HL-60 (cell line): ENCODE results near the gene BAG5.

ENCODE experiments used
- DNase-seq, 2 experiments: peaks; one replicate each; pipeline ENCODE4 v3.0.0-alpha.2; 2010 to 2020; ENCODE audit warnings: low read depth in 1 of 2, low spot score in 1 of 2
- H3K27ac ChIP-seq: fragments of 250-450 bp; sonication (Bioruptor Pico); replicated peaks from 2 replicates; pipeline ENCODE4 v1.5.1; 2020; ENCODE audit warnings: mild to moderate bottlenecking, moderate library complexity
- H3K27me3 ChIP-seq: fragments of 250-450 bp; sonication (Bioruptor Pico); 2 replicates; pipeline ENCODE4 v1.5.1; 2021; ENCODE audit warnings: mild to moderate bottlenecking, moderate library complexity; ENCODE audit not compliant: insufficient read depth, poor library complexity, severe bottlenecking
- H3K4me3 ChIP-seq: replicated peaks from 2 replicates; pipeline ENCODE4 v1.5.1; 2011; ENCODE audit warnings: mild to moderate bottlenecking, control low read depth, low read length; ENCODE audit not compliant: insufficient read depth
- GABPA ChIP-seq: IDR thresholded peaks from 2 replicates; pipeline ENCODE4 v1.6.1; 2012; ENCODE audit warnings: low read depth
- POLR2AphosphoS5 ChIP-seq: IDR thresholded peaks from 2 replicates; pipeline ENCODE4 v1.6.1; 2012; ENCODE audit warnings: low read depth
- SPI1 ChIP-seq: IDR thresholded peaks from 2 replicates; pipeline ENCODE4 v1.6.1; 2012; ENCODE audit warnings: low read depth, mild to moderate bottlenecking, borderline replicate concordance
- TF ChIP-seq, protein P1 (sequence below): IDR thresholded peaks from 2 replicates; pipeline ENCODE4 v1.6.1; 2012; ENCODE audit warnings: low read depth; ENCODE audit not compliant: insufficient replicate concordance
- TF ChIP-seq, protein P2 (sequence below): IDR thresholded peaks from one replicate; pipeline ENCODE4 v1.5.1; 2011; ENCODE audit warnings: low read length, control low read depth, inconsistent platforms; ENCODE audit not compliant: insufficient read depth

Gene BAG5

DNA sequence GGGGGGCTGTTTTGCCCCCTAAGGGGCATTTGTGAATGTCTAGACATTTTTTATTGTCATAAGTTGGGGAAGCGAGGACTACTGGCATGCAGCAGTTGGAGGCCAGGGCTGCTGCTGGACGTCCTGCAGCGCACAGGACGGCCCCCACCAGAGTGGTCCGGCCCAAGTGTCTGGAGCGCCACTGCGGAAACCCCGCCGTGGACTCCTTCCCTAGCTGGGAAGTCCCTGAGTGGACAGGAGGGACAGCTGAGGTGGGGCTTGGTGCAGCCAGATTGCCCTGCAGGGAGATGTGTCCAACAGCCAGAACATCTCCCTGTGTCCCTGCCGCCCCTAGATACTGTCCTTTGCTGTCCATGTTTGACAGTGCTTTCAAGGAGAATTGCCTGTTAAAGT is 45.3 kb downstream of the BAG5 start:
- Histone ChIP-seq H3K4me3 (no peak overlapping the region), H3K27ac (no peak overlapping the region)

DNA sequence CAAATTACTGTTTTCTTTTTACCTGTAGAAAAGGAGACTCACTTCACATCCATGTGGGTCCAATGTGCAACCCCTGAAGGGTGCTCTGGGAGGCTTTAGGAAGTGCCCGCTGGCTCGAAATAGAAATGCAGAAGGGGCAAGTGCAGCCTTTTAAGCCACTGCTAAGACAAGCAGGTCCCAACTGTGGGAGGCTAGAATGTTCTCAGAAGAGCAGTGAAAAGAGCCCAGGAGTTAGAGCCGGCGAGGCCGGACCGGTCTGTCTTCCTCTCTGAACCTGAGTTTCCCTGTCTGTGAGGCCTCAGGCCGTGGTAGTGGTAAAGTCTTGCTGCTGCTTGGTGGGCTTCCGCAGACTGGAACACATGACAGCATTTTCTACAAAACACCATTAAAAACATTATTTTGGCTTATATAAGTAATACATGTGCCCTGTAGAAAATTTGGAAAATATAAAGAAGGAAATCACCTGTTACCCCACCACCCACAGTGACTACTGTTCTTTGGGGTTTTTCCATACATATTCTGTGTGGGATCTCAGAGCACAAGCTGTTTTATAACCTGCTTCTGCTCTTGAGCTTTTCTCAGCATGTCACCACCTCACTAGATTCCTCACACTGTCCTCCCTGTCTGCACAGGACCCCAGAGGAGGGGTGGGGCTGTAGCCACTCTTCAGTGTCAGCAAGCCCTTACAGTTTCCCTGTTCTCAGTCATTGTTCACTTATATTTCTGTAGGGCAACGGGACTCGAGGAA is 45.9 kb downstream of the BAG5 start:
- TF ChIP-seq SPI1 (no peak), GABPA (no peak), POLR2AphosphoS5 (no peak)
- TF ChIP-seq, protein P1, sequence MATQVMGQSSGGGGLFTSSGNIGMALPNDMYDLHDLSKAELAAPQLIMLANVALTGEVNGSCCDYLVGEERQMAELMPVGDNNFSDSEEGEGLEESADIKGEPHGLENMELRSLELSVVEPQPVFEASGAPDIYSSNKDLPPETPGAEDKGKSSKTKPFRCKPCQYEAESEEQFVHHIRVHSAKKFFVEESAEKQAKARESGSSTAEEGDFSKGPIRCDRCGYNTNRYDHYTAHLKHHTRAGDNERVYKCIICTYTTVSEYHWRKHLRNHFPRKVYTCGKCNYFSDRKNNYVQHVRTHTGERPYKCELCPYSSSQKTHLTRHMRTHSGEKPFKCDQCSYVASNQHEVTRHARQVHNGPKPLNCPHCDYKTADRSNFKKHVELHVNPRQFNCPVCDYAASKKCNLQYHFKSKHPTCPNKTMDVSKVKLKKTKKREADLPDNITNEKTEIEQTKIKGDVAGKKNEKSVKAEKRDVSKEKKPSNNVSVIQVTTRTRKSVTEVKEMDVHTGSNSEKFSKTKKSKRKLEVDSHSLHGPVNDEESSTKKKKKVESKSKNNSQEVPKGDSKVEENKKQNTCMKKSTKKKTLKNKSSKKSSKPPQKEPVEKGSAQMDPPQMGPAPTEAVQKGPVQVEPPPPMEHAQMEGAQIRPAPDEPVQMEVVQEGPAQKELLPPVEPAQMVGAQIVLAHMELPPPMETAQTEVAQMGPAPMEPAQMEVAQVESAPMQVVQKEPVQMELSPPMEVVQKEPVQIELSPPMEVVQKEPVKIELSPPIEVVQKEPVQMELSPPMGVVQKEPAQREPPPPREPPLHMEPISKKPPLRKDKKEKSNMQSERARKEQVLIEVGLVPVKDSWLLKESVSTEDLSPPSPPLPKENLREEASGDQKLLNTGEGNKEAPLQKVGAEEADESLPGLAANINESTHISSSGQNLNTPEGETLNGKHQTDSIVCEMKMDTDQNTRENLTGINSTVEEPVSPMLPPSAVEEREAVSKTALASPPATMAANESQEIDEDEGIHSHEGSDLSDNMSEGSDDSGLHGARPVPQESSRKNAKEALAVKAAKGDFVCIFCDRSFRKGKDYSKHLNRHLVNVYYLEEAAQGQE = no peak
- TF ChIP-seq, protein P2, sequence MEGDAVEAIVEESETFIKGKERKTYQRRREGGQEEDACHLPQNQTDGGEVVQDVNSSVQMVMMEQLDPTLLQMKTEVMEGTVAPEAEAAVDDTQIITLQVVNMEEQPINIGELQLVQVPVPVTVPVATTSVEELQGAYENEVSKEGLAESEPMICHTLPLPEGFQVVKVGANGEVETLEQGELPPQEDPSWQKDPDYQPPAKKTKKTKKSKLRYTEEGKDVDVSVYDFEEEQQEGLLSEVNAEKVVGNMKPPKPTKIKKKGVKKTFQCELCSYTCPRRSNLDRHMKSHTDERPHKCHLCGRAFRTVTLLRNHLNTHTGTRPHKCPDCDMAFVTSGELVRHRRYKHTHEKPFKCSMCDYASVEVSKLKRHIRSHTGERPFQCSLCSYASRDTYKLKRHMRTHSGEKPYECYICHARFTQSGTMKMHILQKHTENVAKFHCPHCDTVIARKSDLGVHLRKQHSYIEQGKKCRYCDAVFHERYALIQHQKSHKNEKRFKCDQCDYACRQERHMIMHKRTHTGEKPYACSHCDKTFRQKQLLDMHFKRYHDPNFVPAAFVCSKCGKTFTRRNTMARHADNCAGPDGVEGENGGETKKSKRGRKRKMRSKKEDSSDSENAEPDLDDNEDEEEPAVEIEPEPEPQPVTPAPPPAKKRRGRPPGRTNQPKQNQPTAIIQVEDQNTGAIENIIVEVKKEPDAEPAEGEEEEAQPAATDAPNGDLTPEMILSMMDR = no peak
- Histone ChIP-seq H3K27me3 (peaks cover 3% of the 10 kb centered on the region), H3K27ac (no peak overlapping the region), H3K4me3 (no peak overlapping the region)
- no peak for DNase-seq

More for the DNA sequence above, 45.3 kb downstream of the BAG5 start:
- TF ChIP-seq POLR2AphosphoS5 (no peak), SPI1 (no peak), GABPA (no peak)
- TF ChIP-seq, protein P2 = no peak
- TF ChIP-seq, protein P1 = no peak
- peaks cover 8% of the 10 kb centered on the region for H3K27me3 ChIP-seq
- no peak for DNase-seq

DNA sequence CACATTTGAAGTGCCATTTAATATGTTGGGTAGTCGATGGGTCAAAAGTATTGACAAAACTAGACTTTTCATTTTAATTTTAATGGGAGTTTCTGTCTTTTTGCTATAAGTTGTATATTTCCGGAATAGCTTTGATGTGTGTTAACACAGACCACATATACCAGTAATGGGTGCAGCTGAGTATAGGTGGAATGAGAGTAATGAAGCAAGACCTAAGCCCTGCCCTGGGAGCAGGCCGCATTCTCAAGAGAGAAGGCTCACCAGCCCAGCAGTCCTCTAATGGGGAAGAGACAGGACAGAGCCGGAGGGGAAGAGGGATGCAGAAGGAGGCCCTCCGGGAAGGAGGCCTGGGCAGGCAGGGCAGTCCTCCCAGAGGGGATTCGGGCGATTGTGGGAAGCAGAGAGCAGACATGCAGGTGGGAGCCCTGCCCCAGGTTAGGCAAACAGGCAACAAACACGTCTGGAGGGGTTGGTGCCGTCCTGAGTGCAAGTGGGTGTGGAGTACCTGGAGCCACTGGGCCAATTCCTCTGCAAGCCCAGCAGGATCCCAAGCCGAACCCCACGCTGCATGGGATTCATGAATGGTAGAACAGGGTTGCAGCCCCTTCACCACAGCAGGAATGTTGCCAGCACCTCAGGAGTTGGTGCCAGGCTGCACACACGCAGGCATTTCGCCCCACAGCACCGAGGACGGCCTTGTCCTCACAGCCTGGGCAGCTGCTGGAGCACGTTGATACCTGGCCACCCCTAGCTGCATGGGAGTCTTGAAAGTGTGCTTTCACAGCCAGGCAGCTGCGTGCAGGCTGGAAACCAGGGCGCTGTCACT is 47.6 kb downstream of the BAG5 start:
- Histone ChIP-seq H3K27ac (no peak overlapping the region), H3K4me3 (no peak overlapping the region), H3K27me3 (no peaks in the 10 kb centered on the region)
- TF ChIP-seq, protein P1 = no peak
- TF ChIP-seq POLR2AphosphoS5 (no peak), GABPA (no peak), SPI1 (no peak)
- TF ChIP-seq, protein P2 = no peak
- no peak for DNase-seq
